ENCODE results near the gene PARD3B. TPM values are rescaled to one million over a fixed set of nuclear protein-coding genes. Genes with fewer than 3 reads are reported as not detected.

Gene PARD3B
- total and polyA plus RNA-seq, 2 donors (not counting 1 experiment from before 2014, with no cell fraction given) = 7.4 to 20.6 TPM

DNA sequence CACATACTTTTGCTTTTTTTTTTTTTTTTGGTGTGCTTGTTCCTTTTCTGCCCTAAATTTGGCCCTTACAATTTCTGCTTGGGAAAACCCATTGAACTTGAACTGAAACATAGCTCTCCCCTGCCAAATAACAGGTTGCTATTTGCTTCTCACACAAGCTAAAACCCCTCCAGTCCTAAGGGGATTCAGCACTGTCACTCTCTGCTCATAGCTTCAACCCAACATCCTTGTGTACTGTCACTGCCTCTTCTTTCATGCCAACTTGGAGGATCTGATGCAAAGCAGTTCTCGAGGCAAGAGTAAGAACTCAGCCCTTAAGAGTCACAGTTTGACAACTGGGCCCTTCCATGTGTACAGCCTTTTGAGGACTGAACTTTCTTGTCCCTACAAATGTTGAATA, 1106.4 kb downstream of the PARD3B start:
- H3K4me1 ChIP-seq (ENCODE audit: control insufficient read depth, extremely low read depth, insufficient read depth, low read length) = no peaks in the 10 kb centered on the region
- H3K27me3 ChIP-seq (ENCODE audit: control insufficient read depth, insufficient read depth, low read length) = no peaks in the 10 kb centered on the region

DNA sequence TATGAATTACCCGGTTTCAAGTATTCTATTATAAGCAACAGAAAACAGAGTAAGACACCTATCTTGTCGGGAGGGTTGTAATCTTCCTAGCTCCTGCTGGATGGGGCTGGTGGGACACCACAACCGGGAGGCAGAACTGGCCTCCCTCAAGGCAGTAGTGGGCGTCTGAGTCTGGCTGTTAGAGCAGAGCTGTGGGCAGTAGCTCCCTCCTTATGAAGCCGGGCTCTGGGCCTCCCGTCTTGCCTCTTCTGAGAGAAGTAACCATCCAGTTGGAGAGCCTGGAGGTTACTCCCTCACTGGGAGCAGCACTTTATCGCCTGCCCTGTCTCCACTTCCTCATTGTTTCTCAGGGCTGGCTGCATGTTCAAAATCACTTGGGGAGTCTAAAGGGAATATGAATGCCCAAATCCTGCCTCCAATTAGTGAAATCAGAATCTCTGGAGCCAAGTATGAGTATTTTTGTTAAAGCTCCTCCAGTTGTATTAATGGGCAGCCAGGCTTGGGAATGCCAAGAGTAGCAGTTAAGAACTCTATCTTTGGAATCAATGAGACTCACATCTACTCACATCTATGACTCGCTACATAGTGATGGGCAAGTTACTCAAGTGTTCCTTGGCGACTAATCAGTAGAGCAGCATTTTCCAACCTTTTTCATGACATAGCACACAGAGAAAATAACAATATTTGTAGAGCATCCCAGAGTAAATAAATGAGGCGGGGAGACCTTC, 1109.8 kb downstream of the PARD3B start:
- no peak overlapping the region for H3K9ac ChIP-seq (ENCODE audit: insufficient read depth, low read length)
- peak; percentile 56 to 78 for DNase-seq (ENCODE audit: low read depth in 2 of 2)
- H3K27me3 ChIP-seq (ENCODE audit: control insufficient read depth, insufficient read depth, low read length) = no peaks in the 10 kb centered on the region
- H3K4me2 ChIP-seq (ENCODE audit: extremely low read depth, insufficient read depth, low read length) = peak overlapping the region; percentile 20
- H3K79me2 ChIP-seq (ENCODE audit: control insufficient read depth, insufficient read depth, low read length) = no peaks in the 10 kb centered on the region
- H3K4me3 ChIP-seq (replicated peaks in 1 of 4; ENCODE audit: control extremely low read depth in 1 of 4, insufficient read depth in 1 of 4, low read depth in 3 of 4, low read length in 4 of 4) = no peak overlapping the region
- H4K20me1 ChIP-seq (ENCODE audit: control insufficient read depth, extremely low read depth, insufficient read depth, low read length) = no peaks in the 10 kb centered on the region
- no peak for TF ChIP-seq EZH2 (IDR thresholded peaks at IDR 0.05; ENCODE audit: low read length, missing control alignments)
- H3K9me3 ChIP-seq (ENCODE audit: control insufficient read depth, insufficient read depth, low read depth, low read length) = no peaks in the 10 kb centered on the region
- no peaks in the 10 kb centered on the region for H3K36me3 ChIP-seq (ENCODE audit: control insufficient read depth, insufficient read depth, low read length)
- no peak overlapping the region for H2AFZ ChIP-seq (ENCODE audit: low read length)
- H3K27ac ChIP-seq (ENCODE audit: insufficient read depth, low read length) = no peak overlapping the region
- peaks cover 10% of the 10 kb centered on the region for H3K4me1 ChIP-seq (ENCODE audit: control insufficient read depth, extremely low read depth, insufficient read depth, low read length)

More for the DNA sequence above, 1106.4 kb downstream of the PARD3B start:
- H3K9ac ChIP-seq (ENCODE audit: insufficient read depth, low read length) = no peak overlapping the region
- no peak overlapping the region for H2AFZ ChIP-seq (ENCODE audit: low read length)
- H3K27ac ChIP-seq (ENCODE audit: insufficient read depth, low read length) = no peak overlapping the region
- H3K4me3 ChIP-seq (replicated peaks in 1 of 4; ENCODE audit: control extremely low read depth in 1 of 4, insufficient read depth in 1 of 4, low read depth in 3 of 4, low read length in 4 of 4) = no peak overlapping the region
- no peaks in the 10 kb centered on the region for H4K20me1 ChIP-seq (ENCODE audit: control insufficient read depth, extremely low read depth, insufficient read depth, low read length)
- H3K9me3 ChIP-seq (ENCODE audit: control insufficient read depth, insufficient read depth, low read depth, low read length) = no peaks in the 10 kb centered on the region
- no peak for TF ChIP-seq CTCF (conservative IDR thresholded peaks at IDR 0.05 in 1 of 2, IDR thresholded peaks at IDR 0.05 in 1 of 2; ENCODE audit: low read depth in 1 of 2, low read length in 2 of 2)
- no peak for TF ChIP-seq EZH2 (IDR thresholded peaks at IDR 0.05; ENCODE audit: low read length, missing control alignments)
- H3K4me2 ChIP-seq (ENCODE audit: extremely low read depth, insufficient read depth, low read length) = no peak overlapping the region
- H3K79me2 ChIP-seq (ENCODE audit: control insufficient read depth, insufficient read depth, low read length) = no peaks in the 10 kb centered on the region
- no peaks in the 10 kb centered on the region for H3K36me3 ChIP-seq (ENCODE audit: control insufficient read depth, insufficient read depth, low read length)
- no peak for DNase-seq (ENCODE audit: low read depth in 2 of 2)

- Histone ChIP-seq H3K36me3 (ENCODE audit: control insufficient read depth, insufficient read depth, low read length) (no peaks in the 10 kb centered on the region), H3K4me3 (replicated peaks in 1 of 4; ENCODE audit: control extremely low read depth in 1 of 4, insufficient read depth in 1 of 4, low read depth in 3 of 4, low read length in 4 of 4) (no peak overlapping the region), H3K9me3 (ENCODE audit: control insufficient read depth, insufficient read depth, low read depth, low read length) (no peaks in the 10 kb centered on the region), H3K4me1 (ENCODE audit: control insufficient read depth, extremely low read depth, insufficient read depth, low read length) (peaks cover 17% of the 10 kb centered on the region), H3K27me3 (ENCODE audit: control insufficient read depth, insufficient read depth, low read length) (no peaks in the 10 kb centered on the region), H3K27ac (ENCODE audit: insufficient read depth, low read length) (no peak overlapping the region), H3K9ac (ENCODE audit: insufficient read depth, low read length) (no peak overlapping the region), H4K20me1 (ENCODE audit: control insufficient read depth, extremely low read depth, insufficient read depth, low read length) (no peaks in the 10 kb centered on the region), H2AFZ (ENCODE audit: low read length) (no peak overlapping the region), H3K79me2 (ENCODE audit: control insufficient read depth, insufficient read depth, low read length) (no peaks in the 10 kb centered on the region), H3K4me2 (ENCODE audit: extremely low read depth, insufficient read depth, low read length) (no peak overlapping the region)
- DNase-seq (ENCODE audit: low read depth in 2 of 2) = no peak
- no peak for TF ChIP-seq CTCF (conservative IDR thresholded peaks at IDR 0.05 in 1 of 2, IDR thresholded peaks at IDR 0.05 in 1 of 2; ENCODE audit: low read depth in 1 of 2, low read length in 2 of 2)
- no peak for TF ChIP-seq EZH2 (IDR thresholded peaks at IDR 0.05; ENCODE audit: low read length, missing control alignments)
Observed at GRCh38 chr2:205655779-205656456, 1110.6 kb downstream of the PARD3B start.

Data from fibroblast of lung (primary cell).